Tibial artery (tissue), 4 donors: ENCODE data around the gene ZNF564.
A peak's percentile ranks its signal among the peaks of the same experiment; 100 is the strongest.
"Not testable (repeated sequence)": the region's sequence is repeated elsewhere in the genome, so short reads cannot be mapped to it uniquely, and the experiment has no call there.

Source experiments
- DNase-seq, 2 donors: peaks; one replicate each; pipeline ENCODE4 v3.0.0-alpha.2; 2019
- H3K27ac ChIP-seq, 2 donors: fragments of 200-600 bp; sonication (generic) in 1 of 2; 1 replicate in 1 of 2; 2 replicates in 1 of 2; pipeline ENCODE4 v1.5.1; 2018 to 2019; ENCODE audit warnings: mild to moderate bottlenecking in 1 of 2
- H3K27me3 ChIP-seq, 2 donors: fragments of 200-600 bp; sonication (generic) in 1 of 2; one replicate each; pipeline versions ENCODE4 v1.5.1 to v1.6.0; 2016 to 2019
- H3K36me3 ChIP-seq, 3 donors: fragments of 200-600 bp; sonication (generic) in 2 of 3; one replicate each; pipeline ENCODE4 v1.5.1; 2016 to 2019; ENCODE audit warnings: mild to moderate bottlenecking in 2 of 3
- H3K4me1 ChIP-seq, 4 donors: fragments of 200-600 bp; sonication (generic) in 2 of 4; 1 replicate in 3 of 4; 2 replicates in 1 of 4; pipeline ENCODE4 v1.5.1; 2016 to 2019
- H3K4me3 ChIP-seq, 2 donors: fragments of 200-600 bp; sonication (generic) in 1 of 2; 1 replicate in 1 of 2; 2 replicates in 1 of 2; pipeline ENCODE4 v1.5.1; 2018 to 2019; ENCODE audit warnings: mild to moderate bottlenecking in 2 of 2
- H3K9me3 ChIP-seq, 3 donors: fragments of 200-600 bp; sonication (generic) in 1 of 3; one replicate each; pipeline ENCODE4 v1.5.1; 2016 to 2019
- CTCF ChIP-seq, 2 experiments: fragments of 200-600 bp in 1 of 2; fragments of 450-650 bp in 1 of 2; IDR thresholded peaks; one replicate each; pipeline ENCODE4 v1.5.1; 2017 to 2019; ENCODE audit warnings: antibody characterized with exemption in 2 of 2, mild to moderate bottlenecking in 1 of 2, moderate library complexity in 1 of 2
- intact Hi-C: fragments of 100-400 bp; cut with DNase I; formaldehyde crosslinking; loops from one replicate; pipeline ENCODE4 v1.15.0; 2023; ENCODE audit warnings: low total_unique reads

ZNF564 gene

GRCh38 chr19:12497032-12497431 lies 54.2 kb downstream of the ZNF564 start:
- H3K27me3 ChIP-seq: no peaks in the 10 kb centered on the region
- no peaks in the 10 kb centered on the region for H3K9me3 ChIP-seq
- intact Hi-C loops: loop anchor here (5.0 kb wide), 1 partner anchor 55 kb away; the partner anchor contains the start of gene ZNF564
- no peak overlapping the region for H3K4me3 ChIP-seq
- peaks cover 0 to 13% (median 3%) of the 10 kb centered on the region in 4 donors for H3K4me1 ChIP-seq
- no peak for TF ChIP-seq CTCF (IDR thresholded peaks at IDR 0.05)
- H3K36me3 ChIP-seq: no peaks in the 10 kb centered on the region
- DNase-seq: no peak
- H3K27ac ChIP-seq: peak overlapping the region in 1 of 2 donors; percentile 3

GRCh38 chr19:12496480-12496879 lies 54.8 kb downstream of the ZNF564 start:
- Histone ChIP-seq H3K36me3 (no peaks in the 10 kb centered on the region), H3K9me3 (no peaks in the 10 kb centered on the region), H3K27ac (peak overlapping the region in 1 of 2 donors; percentile 90), H3K27me3 (no peaks in the 10 kb centered on the region), H3K4me3 (no peak overlapping the region), H3K4me1 (peaks cover 0 to 13% (median 3%) of the 10 kb centered on the region in 4 donors)
- DNase-seq: no peak
- intact Hi-C loops: loop anchor here (5.0 kb wide), 1 partner anchor 56 kb away; the partner anchor contains the start of gene ZNF564
- no peak for TF ChIP-seq CTCF (IDR thresholded peaks at IDR 0.05)

GRCh38 chr19:12495002-12495802 lies 56.1 kb downstream of the ZNF564 start:
- H3K9me3 ChIP-seq: no peaks in the 10 kb centered on the region
- peak in 1 of 2 experiments; percentile 38 for TF ChIP-seq CTCF (IDR thresholded peaks at IDR 0.05)
- peak overlapping the region; percentile 89 to 90 for H3K27ac ChIP-seq
- intact Hi-C loops: loop anchor here (5.0 kb wide), 1 partner anchor 57 kb away; the partner anchor contains the start of gene ZNF564
- H3K27me3 ChIP-seq: no peaks in the 10 kb centered on the region
- H3K36me3 ChIP-seq: no peaks in the 10 kb centered on the region
- peaks cover 0 to 13% (median 3%) of the 10 kb centered on the region in 4 donors for H3K4me1 ChIP-seq
- H3K4me3 ChIP-seq: peak overlapping the region; percentile 58 to 66
- peak; percentile 96 to 97 for DNase-seq

- DNase-seq: no peak
- no peaks in the 10 kb centered on the region for H3K9me3 ChIP-seq
- H3K4me3 ChIP-seq: peak overlapping the region in 1 of 2 donors; percentile 58
- peaks cover 0 to 13% (median 3%) of the 10 kb centered on the region in 4 donors for H3K4me1 ChIP-seq
- TF ChIP-seq CTCF (IDR thresholded peaks at IDR 0.05): no peak
- intact Hi-C loops: no loop called here
- no peaks in the 10 kb centered on the region for H3K36me3 ChIP-seq
- H3K27ac ChIP-seq: peak overlapping the region; percentile 89 to 90
- no peaks in the 10 kb centered on the region for H3K27me3 ChIP-seq
These were observed 56.9 kb downstream of the ZNF564 start for GRCh38 chr19:12494260-12494860.

- DNase-seq, intact Hi-C loops, H3K27ac ChIP-seq, H3K4me3 ChIP-seq, H3K36me3 ChIP-seq, H3K27me3 ChIP-seq, H3K9me3 ChIP-seq: not testable (repeated sequence)
- H3K4me1 ChIP-seq: peaks cover 0 to 18% (median 9%) of the 10 kb centered on the region in 4 donors
These were observed 65.0 kb downstream of the ZNF564 start for GRCh38 chr19:12486265-12486783.

- H3K36me3 ChIP-seq: no peaks in the 10 kb centered on the region
- no peaks in the 10 kb centered on the region for H3K27me3 ChIP-seq
- H3K9me3 ChIP-seq: no peaks in the 10 kb centered on the region
- peaks cover 0 to 18% (median 9%) of the 10 kb centered on the region in 4 donors for H3K4me1 ChIP-seq
- TF ChIP-seq CTCF (IDR thresholded peaks at IDR 0.05): no peak
- intact Hi-C loops: no loop called here
- no peak for DNase-seq
- H3K4me3 ChIP-seq: no peak overlapping the region
- H3K27ac ChIP-seq: peak overlapping the region in 1 of 2 donors; percentile 85
These were observed 65.7 kb downstream of the ZNF564 start for GRCh38 chr19:12485571-12485970.
